ENCODE results near the gene CNN1. TPM values are rescaled to one million over a fixed set of nuclear protein-coding genes. Genes with fewer than 3 reads are reported as not detected.

Gene CNN1
- total RNA-seq, 2 experiments from 2014 or later = not detected

Small RNA genes lying within 50 kb of the gene (microRNA-seq; reads per million reads assigned to microRNA genes)
- gene MIR7974 = not detected

Other genes with a start within 250 kb of the CNN1 start
- gene TSPAN16, start 242.7 kb upstream of the CNN1 start, total RNA-seq = not detected
- 10 to 100 TPM; 10.1 to 11.8 TPM for gene RAB3D, start 199.2 kb upstream of the CNN1 start, total RNA-seq
- 10 to 100 TPM; 29.4 to 35.2 TPM for gene TMEM205, start 192.6 kb upstream of the CNN1 start, total RNA-seq
- 10 to 100 TPM; 36.2 to 40.7 TPM for gene CCDC159, start 192.3 kb upstream of the CNN1 start, total RNA-seq
- gene PLPPR2, start 183.4 kb upstream of the CNN1 start, total RNA-seq = 1 to 10 TPM; 5.5 to 6.3 TPM
- gene SWSAP1, start 164.2 kb upstream of the CNN1 start, total RNA-seq = 1 to 10 TPM; 3.0 to 3.3 TPM
- gene EPOR, start 154.5 kb upstream of the CNN1 start, total RNA-seq = 1 to 10 TPM; 8.3 to 8.8 TPM
- gene RGL3, start 119.5 kb upstream of the CNN1 start, total RNA-seq = not detected
- gene ODAD3, start 103.7 kb upstream of the CNN1 start, total RNA-seq = not detected
- 100 to 1,000 TPM; 297 to 310 TPM for gene PRKCSH, start 103.2 kb upstream of the CNN1 start, total RNA-seq
- gene ELAVL3, start 57.8 kb upstream of the CNN1 start, total RNA-seq = not detected
- gene ZNF653, start 33.0 kb upstream of the CNN1 start, total RNA-seq = 10 to 100 TPM; 21.1 to 21.8 TPM
- gene ECSIT, start 9.7 kb upstream of the CNN1 start, total RNA-seq = 10 to 100 TPM; 34.7 to 37.1 TPM
- gene ELOF1, start 20.4 kb downstream of the CNN1 start, total RNA-seq = 10 to 100 TPM; 47.0 to 49.0 TPM
- 10 to 100 TPM; 32.0 to 35.0 TPM for gene ACP5, start 38.8 kb downstream of the CNN1 start, total RNA-seq
- 1 to 10 TPM; 9.0 to 9.6 TPM for gene ZNF627, start 58.6 kb downstream of the CNN1 start, total RNA-seq
- gene ZNF823, start 200.1 kb downstream of the CNN1 start, total RNA-seq = 1 to 10 TPM; 6.5 TPM
- gene ZNF441, start 228.1 kb downstream of the CNN1 start, total RNA-seq = 10 to 100 TPM; 15.0 to 15.5 TPM